ENCODE data around the gene FBLN5.
"Not testable (repeated sequence)": the region's sequence is repeated elsewhere in the genome, so short reads cannot be mapped to it uniquely, and the experiment has no call there.

The FBLN5 gene

DNA sequence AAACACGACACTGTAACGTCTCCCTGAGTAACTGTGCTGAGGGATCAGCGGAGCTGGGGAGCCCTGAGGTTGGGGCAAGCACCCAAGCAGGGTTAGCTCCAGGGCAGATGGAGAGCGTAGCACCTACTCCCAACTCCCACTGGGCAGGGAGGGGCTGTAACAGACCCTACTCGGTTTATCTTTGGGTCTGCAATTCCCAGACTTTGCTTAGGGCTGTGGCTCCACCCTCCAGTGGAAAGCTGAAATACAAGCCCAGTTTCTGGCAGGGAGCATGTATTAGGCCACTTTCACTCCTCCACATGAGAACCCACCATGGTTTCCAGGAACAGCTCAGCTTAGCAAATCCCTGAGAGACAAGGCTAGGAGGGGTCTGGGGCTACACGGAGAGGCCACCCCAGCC lies 62.8 kb downstream of the FBLN5 start:
- DNase-seq (ENCODE audit: low read depth in 2 of 2), result no peak

DNA sequence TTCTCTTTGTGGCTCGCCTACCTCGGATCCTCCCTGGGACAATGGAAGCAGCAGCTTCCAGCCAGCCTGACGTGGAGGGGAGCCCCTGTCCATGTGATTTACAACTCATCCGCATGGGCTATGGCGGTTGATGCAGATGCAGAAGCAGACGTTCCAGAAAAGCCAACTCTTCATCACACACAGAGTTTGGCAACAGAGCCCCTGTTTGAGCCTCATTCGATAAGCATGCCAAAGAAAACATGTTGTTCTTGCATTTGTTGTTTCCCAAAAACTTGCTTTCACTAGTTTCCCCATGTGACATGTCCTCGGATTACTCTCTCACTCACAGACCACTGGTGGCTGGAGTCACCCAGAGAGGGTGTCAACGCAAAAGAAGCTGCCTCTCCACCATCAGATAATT lies 63.7 kb downstream of the FBLN5 start:
- no peak for DNase-seq (ENCODE audit: low read depth in 2 of 2)

DNA sequence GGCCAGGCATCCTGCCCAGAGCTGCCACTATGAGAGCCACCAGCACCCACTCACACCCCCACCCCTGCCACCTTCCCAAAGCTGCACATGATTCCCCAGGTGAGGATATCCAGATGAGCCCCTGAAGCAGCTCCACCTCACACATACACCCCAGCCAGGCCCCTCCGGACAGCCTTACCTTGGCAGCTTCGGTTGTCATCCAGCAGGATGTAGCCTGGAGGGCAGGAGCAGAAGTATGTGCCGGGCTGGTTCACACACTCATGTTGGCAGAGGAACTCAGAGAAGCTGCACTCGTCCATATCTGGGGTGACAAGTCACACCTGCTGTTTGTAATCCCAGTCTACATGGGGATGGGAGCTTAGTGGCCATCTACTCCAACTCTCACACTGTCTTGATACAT lies 64.7 kb downstream of the FBLN5 start:
- no peak for DNase-seq (ENCODE audit: low read depth in 2 of 2)

DNA sequence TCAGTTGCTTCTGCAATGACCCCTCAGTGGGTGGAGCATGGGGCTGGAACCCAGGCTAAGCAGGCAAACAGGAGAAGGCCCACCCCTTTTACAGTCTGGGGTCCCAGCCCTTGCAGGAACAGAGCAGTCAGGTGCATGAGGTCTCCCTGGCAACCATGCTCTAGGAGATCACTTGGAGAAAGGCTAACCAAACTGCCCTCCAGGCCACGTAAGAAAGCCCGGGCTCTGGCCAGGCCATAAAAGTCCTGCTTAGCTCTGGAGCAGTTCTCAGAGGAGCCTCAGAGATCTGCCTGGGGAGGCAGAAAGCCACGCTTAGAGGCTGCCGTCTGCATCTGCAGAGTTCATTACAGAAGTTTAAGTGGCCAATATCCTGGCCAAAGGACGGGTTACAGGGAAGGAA lies 65.1 kb downstream of the FBLN5 start:
- DNase-seq (ENCODE audit: low read depth in 2 of 2), result no peak

DNA sequence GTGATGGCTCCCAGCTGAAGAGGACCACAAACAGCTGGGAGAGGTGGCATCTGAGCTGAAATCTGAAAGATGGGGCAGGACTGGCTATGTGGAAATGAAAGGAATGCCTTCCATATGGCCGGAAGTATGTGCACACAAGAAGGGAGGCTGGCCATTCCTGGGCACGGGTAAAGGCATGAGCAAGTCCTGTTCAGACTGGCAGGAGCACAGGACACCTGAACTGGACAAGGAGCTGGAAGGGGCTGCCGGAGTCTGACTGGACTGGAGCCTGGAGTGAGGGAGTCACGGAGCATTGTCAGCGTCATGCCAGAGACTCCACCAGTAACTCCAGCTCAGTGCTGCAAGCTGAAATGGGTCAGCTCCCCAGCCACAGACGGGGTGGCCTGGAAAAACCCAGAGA lies 68.3 kb downstream of the FBLN5 start:
- no peak for DNase-seq (ENCODE audit: low read depth in 2 of 2)

DNA sequence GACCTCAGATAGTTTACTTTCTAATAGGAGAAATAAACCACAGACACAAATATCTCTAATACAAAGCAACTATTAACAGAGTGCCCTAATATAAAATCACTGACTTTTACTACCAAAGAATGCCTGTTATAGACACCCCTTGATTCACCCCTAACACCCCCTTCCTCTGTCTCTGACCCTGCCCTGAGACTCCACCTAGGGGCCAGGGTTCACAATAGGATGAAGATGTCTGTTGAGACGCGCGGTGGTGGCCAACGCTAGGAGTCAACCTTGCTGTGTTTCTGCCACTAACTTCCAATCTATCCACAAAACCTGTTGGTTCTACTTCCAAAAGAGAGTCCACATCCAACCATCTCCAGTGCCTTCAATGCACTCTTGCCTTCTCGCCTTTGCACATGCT lies 69.2 kb downstream of the FBLN5 start:
- DNase-seq (ENCODE audit: low read depth in 2 of 2), result no peak

DNA sequence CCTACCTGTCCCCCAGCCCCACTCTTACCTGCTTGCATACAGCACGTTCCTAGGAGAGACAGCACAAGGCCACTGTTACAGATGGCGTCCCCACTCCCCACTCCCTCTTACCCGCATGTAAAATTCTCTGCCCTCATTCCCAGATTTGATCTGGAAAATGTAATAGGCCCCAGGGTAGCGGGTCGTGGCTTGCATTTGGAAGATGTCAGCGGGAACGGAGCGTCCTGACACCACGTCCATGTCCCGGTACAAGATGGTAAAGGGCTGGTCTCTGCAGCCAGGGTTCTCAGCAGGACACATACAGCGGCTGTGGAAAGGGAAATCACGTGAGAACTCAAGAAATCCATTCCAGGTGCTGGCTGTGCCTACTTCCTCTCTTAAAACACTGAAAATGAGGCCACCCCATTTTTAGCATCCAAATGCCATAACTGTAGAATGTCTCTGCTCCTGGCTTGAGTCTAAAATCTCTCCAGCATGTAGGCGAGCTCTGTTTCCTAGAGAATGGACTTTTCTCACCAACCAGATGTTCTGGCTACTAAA lies 70.0 kb downstream of the FBLN5 start:
- DNase-seq (ENCODE audit: low read depth in 2 of 2), result no peak

DNA sequence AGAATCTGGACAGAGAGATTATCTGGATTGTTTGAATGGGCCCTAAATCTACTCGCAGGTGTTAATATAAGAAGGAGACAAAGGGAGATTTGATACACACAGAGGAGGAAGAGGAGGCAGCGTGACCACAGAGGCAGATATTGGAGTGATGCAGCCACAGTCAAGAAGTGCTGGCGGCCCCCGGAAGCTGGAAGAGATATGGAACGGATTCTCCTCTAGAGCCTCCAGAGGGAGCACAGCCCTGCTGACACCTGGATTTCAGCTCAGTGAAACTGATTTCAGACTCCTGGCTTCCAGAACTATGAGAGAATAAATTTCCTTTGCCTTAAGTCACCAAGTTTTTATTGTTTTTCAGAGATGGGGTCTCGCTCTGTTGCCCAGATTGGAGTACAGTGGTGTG lies 71.0 kb downstream of the FBLN5 start:
- no peak for DNase-seq (ENCODE audit: low read depth in 2 of 2)

DNA sequence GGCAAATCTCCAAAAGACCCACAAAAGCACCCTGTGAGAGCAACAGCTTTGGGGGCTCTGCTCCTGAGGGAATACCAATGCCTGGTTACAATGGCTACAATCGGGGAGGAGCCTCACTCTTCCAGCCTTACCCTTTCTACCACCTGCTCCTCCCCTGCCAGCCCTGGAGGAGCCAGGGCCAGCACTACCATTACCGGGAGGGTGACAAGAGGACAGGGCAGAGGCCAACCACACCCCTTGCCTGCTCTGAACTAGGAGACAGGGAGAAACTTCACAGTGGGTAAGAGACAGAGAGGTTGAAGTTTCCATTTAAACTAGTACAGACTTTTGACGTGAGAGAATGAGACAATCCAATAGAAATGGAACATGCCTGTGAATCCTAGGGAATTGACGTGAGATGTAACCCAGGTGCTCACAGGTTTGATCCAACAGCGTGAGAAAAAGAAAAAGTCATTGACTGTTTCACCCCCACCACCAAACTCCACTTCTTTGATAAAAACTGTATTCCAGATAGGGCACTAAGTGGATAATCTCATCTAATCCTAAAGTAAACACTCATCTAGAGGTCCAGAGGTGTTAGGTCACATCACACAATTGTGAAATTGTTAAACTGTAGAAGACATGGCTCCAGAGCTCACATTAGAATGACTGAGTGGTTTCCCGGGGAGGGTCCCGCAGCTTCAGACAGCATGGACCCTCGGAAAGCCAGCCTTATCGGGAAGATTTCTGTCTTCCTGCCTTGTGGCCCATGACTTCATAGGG lies 71.8 kb downstream of the FBLN5 start:
- no peak for DNase-seq (ENCODE audit: low read depth in 2 of 2)

DNA sequence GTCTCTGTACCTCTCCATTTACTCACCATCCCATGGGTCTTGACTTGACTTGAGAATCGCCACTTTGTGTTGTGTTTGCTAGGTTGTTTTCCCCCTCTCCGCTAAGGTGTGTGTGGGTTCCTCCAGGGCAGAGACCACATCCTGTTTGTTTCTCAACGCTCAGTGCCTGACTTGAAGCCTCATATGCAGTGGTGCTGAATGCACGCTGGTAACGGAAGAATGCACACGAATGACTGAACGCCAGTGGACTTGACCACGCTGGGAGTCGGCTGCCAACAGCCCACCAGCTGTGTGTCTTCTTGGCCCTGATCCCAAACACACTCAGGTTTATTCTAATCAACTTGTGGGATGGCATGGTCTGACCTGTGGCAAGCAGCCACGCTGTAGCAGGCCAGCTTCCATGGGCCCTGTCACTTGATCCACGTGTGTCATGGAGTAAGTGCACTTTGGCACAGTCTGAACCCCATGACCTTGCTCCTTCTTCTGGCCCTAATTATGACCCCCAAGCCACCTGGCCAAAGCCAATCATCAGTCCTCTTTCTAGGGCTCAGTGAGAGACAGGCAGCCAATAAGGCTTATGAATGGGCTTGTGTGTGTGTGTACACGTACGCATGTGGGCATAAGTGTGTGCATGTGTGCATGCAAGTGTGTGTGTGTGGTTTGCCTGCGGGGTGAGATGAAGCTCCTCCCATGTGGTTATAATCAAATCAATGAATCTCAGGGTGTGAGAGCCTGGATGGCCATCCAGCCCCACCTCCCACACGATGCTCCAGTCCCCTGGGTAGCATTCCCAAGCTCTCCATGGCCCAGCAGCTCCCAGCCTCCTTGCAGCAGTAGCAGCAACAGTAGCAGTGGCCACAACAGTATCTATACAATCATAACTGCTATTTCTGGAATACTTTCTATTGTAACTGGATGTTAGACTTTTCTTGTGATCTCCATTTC lies 73.8 kb downstream of the FBLN5 start:
- peak in 1 of 2 experiments; percentile 35 for DNase-seq (ENCODE audit: low read depth in 2 of 2)

DNA sequence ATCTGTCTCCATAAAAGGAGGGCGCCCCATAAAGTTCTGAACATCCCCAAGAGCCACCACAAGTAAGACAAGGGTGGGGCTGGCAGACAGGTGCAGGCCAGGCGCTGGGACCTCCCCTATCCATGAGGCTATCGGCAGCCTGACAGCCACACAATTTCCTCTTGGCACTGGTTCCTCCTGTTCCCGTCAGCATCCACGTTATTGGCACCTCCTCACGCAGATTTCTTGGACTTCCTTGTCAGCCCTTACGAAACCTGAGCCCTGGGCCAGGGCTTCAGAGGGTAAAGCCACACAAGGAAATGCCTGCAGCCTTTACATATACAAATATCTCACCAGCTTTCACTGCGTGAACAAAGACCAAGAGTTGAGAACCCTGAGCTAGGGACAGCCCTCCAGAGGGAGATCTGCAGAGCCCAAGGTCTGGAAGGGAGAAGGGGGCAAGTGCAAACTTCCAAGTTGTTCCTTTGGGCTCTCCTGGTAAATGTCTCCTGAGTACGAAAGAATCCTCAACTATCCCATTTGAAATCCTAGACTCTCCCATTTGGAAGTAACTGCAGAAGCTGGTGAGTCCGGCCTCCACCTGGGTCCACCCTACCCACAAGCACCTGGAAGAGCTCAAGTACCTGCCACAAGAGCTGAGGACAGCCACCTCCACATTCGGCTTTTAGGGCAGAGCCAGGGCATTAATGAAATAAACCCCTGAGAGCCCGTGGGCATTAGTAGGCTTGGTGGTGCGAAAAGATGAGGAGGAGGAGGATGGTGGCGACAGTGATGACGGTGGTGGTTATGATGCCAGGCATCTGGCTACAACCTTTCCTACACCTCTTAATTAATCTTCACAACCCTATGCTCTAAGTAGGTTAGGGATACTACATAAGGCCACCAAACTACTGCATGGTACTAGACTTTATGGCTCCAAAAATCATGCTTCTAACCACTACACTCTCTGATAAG lies 74.7 kb downstream of the FBLN5 start:
- DNase-seq (ENCODE audit: low read depth in 2 of 2), result no peak

DNA sequence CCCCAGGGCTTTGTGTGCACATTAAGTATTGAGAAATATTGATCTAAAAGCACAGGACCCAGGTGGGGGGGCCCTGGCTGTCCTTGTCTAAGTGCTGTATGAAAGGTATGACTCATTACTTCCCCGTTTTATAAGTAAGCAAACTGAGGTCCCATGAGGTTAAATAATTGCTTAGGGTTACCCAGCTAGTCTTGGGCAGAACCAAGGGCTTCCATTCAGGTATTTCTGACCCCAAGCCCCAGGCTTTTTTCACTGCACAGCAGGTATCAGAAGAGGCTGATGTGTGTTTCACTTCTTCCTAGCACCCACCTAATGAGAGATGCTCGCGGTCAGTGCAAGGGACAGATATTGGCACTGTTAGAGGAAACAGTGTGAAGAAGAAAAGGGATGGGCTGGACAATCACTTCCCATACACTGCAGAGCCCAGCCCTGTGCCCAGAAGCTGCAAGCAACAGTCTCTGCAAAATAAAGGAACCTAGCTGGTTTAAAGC lies 75.4 kb downstream of the FBLN5 start:
- no peak for DNase-seq (ENCODE audit: low read depth in 2 of 2)

DNA sequence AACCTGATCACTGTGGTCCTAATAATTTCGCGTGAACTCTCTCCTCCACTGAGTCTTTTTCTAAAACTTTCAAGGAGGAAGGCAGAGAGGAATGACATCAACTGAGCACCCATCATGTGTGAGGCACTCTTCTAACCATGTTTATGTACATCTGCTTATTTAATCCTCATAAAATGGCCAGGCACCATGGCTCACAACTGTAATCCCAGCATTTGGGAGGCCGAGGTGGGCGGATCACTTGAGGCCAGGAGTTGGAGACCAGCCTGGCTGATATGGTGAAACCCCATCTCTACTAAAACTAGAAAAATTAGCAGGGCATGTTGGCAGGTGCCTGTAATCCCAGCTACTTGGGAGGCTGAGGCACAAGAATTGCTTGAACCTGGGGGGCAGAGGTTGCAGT lies 76.1 kb downstream of the FBLN5 start:
- DNase-seq (ENCODE audit: low read depth in 2 of 2), result not testable (repeated sequence)

DNA sequence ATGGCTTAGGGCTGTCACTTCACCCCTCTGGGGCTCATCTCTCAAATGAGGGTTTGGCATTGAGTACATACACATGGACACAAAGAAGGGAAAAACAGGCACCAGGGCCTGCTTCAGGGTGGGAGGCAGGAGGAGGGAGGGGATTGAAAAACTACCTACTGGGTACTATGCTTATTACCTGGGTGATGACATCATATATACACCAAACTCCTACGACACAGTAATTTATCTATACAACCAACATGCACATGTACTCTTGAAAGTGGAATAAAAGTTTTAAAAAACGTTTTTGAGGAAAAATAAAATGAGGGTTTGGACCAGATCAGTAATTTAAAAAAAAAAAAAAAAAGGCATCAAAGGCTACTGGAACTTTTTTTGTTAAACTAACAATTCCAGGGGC lies 76.6 kb downstream of the FBLN5 start:
- no peak for DNase-seq (ENCODE audit: low read depth in 2 of 2)

DNA sequence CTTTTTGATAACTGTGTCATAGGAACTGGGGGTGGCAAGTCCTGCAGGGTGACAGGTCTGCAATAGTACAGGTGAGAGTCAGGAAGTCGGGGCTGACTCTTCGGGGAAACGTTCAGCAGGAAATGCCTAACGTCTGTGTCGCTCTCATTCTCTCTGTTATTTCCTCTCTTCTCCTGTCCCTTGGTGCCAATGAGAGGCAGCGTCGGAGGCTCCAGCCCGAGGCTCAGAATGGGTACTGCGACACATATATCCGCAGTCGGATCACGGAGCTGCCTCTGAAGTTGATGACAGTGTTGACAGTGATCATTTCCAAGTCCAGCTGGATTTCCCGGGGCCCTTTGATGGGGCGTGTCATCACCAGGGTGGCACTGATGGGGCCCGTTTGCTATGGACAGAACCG lies 77.5 kb downstream of the FBLN5 start:
- DNase-seq (ENCODE audit: low read depth in 2 of 2), result no peak

DNA sequence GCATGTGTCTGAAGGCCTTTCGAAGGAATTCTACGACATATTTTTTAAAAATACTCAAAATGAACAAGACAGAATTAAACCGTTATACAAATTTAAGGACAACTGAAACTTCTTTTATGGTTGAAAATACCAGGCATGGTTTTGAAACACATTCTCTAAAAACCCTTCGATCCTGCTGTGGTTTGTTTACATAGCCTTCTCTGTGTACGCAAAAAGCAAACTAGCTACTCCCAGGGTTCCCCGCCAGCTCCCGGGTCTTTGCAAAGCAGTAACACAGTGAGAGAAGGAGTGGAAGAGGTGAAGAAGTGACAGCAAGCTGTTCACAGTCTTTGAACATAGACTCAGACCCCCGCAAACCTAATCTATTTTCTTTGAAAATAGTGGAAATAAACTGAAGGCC lies 77.9 kb downstream of the FBLN5 start:
- no peak for DNase-seq (ENCODE audit: low read depth in 2 of 2)

DNA sequence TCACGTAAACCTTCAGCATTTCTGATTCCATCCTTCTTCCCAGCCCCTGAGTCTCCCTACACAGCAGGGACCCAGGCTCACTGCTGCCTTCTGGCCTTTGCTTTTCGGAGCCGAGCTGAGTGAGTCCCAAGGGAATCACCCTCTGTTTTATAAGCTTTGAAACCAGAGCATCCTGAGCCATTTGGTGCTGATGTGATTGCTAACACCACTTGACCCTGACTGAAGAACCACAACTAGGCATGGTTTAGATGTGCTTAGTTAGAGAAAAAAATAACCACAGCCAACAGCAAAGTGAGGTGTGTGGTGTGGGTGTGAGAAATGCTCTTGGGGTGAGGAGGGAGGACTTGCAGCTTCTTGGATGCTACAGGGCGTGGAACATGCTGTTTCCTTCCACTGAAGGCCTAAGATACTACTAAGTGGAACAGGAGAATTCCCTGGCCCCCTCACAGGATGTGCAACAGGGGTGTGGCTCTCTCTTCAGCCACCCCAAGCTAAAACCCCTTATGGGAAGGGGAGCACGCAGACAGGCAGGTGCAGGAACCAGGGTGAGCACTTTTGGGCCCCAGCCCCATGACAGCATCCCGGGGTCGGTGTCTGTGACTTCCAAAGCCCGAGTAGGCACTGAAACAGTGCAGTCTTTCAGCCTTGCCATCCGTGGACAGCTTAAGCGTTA lies 80.0 kb downstream of the FBLN5 start, which contains the start of gene TC2N:
Gene TC2N (minus strand): TSS at position 221 of the 673 bp plus-strand sequence. CDS start 53,767 bp downstream, outside the sequence.
- no peak for DNase-seq (ENCODE audit: low read depth in 2 of 2)

DNA sequence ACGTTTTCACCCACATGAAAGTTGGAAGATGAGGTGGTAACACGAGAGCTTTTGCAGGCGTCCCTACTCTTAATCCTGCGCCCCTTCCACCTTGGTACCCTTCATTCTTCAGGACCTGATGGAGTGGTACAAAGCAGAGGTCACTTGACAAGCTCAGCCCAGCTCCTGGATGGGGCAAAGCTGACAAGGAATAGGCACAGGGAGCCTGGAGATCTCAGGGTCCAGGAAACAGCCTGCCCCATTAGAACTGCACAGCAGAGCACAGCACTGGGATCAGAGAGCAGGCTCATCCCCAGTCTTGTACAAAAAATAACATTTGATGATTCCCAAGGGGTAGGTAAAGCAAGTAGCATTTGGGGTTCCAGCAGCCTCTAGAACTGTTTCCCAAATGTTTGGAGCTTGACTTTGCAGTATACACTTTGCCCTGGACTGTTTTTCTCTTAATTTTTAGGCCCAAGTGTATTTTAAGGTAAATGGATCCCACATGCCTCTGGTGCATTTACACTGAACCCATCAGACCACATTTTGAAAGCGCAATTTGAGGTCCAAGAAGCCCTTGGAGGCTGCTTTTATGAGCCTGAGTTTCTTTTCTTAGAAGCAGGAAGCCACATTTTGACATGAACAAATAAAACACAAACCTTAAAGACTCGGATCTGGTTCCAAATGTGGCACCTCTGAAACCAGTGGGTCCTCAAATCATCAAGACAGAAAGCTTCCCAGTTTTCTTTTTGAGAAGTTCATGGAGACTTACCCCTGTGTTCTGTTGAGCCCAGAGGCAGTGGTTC lies 80.8 kb downstream of the FBLN5 start:
- no peak for DNase-seq (ENCODE audit: low read depth in 2 of 2)

DNA sequence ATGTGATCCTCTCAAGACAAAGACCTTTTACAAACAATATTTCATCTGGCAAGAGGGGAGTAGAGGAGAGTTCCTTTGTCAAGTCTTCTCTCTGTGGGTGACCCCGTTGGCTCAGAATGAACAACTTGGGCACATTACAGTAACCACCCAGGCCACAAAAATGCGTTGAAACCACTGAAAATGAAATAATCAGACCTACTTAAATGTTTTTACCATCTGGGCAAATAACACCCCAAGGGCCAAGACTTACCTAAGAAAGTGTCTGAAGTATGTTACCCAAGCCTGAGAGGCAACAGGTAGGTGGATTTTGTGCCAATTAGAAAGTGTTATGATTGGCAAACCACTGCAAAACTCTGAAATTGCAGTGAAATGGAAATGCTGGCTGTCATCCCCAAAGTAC lies 81.4 kb downstream of the FBLN5 start:
- DNase-seq (ENCODE audit: low read depth in 2 of 2), result no peak

DNA sequence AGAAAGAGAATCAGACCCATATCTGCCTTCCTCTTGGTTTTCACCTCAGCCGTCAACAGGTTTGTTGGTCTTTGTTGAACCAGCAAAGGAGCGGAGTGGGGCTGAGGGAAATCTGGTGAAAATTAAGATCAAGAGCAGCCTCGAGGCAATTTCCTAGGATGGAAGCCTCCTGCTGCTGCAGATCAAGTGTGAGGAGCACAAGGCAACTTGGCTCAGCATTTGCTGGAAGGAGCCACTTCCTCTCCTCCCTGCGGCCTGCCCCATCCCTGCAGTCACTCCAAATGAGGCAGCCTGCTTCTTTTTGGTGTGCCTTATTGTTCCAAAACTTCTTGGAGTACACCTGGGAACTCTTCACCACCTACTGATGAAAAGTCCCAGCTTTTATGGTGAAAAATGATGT lies 85.1 kb downstream of the FBLN5 start:
- no peak for DNase-seq (ENCODE audit: low read depth in 2 of 2)
